Activated T-cell treated with anti-CD3 and anti-CD28 coated beads, Interleukin-2, amount 50 U/mL, for 24 hours (primary cell): Measurements from ENCODE around the gene MKS1.

Experiments used
- DNase-seq: peaks from one replicate; pipeline ENCODE4 v3.0.0-alpha.2; 2020
- H3K27ac Mint-ChIP-seq: 2 replicates; pipeline ENCODE4 v1.8.0; 2020; ENCODE audit warnings: mild to moderate bottlenecking, mixed read lengths
- H3K27me3 Mint-ChIP-seq: 2 replicates; pipeline ENCODE4 v1.8.0; 2020; ENCODE audit warnings: mixed read lengths
- H3K36me3 Mint-ChIP-seq: 2 replicates; pipeline ENCODE4 v1.8.0; 2020; ENCODE audit warnings: low read depth, mixed read lengths
- H3K4me1 Mint-ChIP-seq: 2 replicates; pipeline ENCODE4 v1.8.0; 2020; ENCODE audit warnings: low read depth, mixed read lengths
- H3K4me3 Mint-ChIP-seq: 2 replicates; pipeline ENCODE4 v1.8.0; 2020; ENCODE audit warnings: mild to moderate bottlenecking, moderate library complexity, mixed read lengths
- H3K9me3 Mint-ChIP-seq: 2 replicates; pipeline ENCODE4 v1.8.0; 2020; ENCODE audit warnings: mixed read lengths

Gene MKS1

DNA sequence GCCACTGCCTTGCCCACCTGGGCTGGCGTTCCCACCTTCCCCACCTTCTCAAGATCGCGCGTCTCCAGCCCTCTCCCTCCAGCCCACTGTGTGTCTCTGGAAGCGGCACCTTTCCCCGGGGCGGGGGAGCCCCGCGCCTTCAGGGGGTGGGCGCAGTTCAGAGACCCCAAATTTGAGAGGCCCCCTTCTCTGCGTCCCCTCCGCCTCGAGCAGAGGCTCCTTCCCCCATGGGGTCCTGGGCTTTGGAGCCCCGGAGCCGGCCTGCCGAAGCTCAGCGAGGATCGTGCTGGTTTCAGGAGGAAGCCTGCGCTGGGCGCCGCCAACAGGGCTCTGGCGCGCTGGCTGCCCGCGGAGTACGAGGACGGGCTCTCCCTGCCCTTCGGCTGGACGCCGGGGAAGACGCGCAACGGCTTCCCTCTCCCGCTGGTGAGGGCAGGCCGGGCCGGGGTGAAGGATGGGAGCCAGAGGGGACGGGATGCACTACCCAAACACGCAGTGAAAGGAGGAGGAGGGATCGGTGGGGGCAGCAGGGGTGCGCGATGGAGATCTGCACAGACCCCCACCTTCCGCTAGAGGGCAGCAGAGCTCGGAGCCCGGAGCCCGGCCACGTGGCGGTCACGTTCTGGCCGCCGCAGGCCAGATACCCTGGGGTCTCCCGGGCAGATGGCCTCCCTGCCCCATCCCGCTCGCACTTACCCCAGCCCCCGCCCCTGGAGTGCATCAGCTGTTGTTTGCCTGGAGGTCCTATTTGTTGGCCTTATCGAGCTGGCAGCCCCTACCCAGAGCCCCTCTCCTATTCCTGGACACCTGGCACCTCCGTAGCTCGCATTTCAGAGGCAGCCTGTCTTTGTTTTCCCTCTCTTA, 30.4 kb upstream of the MKS1 start:
- DNase-seq: peak; percentile 91
- peak overlapping the region; percentile 74 for H3K4me3 Mint-ChIP-seq
- H3K27me3 Mint-ChIP-seq: peaks cover 47% of the 10 kb centered on the region
- no peaks in the 10 kb centered on the region for H3K9me3 Mint-ChIP-seq
- peak overlapping the region; percentile 42 for H3K27ac Mint-ChIP-seq
- no peaks in the 10 kb centered on the region for H3K36me3 Mint-ChIP-seq
- H3K4me1 Mint-ChIP-seq: peaks cover 11% of the 10 kb centered on the region

GRCh38 chr17:58248955-58249269, 29.9 kb upstream of the MKS1 start:
- peaks cover 11% of the 10 kb centered on the region for H3K4me1 Mint-ChIP-seq
- no peaks in the 10 kb centered on the region for H3K36me3 Mint-ChIP-seq
- H3K27me3 Mint-ChIP-seq: peaks cover 50% of the 10 kb centered on the region
- DNase-seq: no peak
- H3K4me3 Mint-ChIP-seq: peak overlapping the region; percentile 74
- H3K9me3 Mint-ChIP-seq: no peaks in the 10 kb centered on the region
- no peak overlapping the region for H3K27ac Mint-ChIP-seq

- Mint-ChIP-seq H3K4me3 (no peak overlapping the region), H3K27me3 (peaks cover 55% of the 10 kb centered on the region), H3K4me1 (peaks cover 11% of the 10 kb centered on the region)
Observed at GRCh38 chr17:58247511-58248363, 28.7 kb upstream of the MKS1 start.

DNA sequence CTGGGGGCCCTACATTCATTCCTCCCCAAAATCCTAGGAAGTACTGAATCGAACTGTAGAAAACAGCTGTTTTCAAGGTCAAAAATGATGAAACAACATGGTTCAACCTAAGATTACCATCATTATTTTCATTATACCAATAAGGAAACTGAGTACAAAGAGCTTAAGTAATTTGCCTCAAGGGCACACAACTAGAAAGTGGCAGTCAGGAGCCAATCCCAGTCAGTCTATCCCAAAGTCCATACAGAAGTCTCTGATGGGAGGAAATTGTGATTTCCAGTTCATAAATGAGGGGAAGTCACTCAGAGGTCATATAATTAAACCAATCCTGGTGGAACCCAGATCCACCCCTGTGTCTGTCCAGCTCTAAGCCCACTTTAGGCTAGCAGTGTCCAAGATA, 27.7 kb upstream of the MKS1 start:
- H3K27ac Mint-ChIP-seq: no peak overlapping the region
- H3K36me3 Mint-ChIP-seq: no peaks in the 10 kb centered on the region
- H3K4me1 Mint-ChIP-seq: peaks cover 19% of the 10 kb centered on the region
- H3K9me3 Mint-ChIP-seq: no peaks in the 10 kb centered on the region
- H3K27me3 Mint-ChIP-seq: peaks cover 57% of the 10 kb centered on the region
- DNase-seq: no peak
- no peak overlapping the region for H3K4me3 Mint-ChIP-seq

More at GRCh38 chr17:58247511-58248363, 28.7 kb upstream of the MKS1 start:
- Mint-ChIP-seq H3K36me3 (no peaks in the 10 kb centered on the region), H3K27ac (no peak overlapping the region), H3K9me3 (no peaks in the 10 kb centered on the region)
- DNase-seq: no peak

GRCh38 chr17:58246104-58246740, 27.2 kb upstream of the MKS1 start:
- H3K4me1 Mint-ChIP-seq: peaks cover 19% of the 10 kb centered on the region
- DNase-seq: no peak
- H3K4me3 Mint-ChIP-seq: no peak overlapping the region
- no peak overlapping the region for H3K27ac Mint-ChIP-seq
- H3K36me3 Mint-ChIP-seq: no peaks in the 10 kb centered on the region
- H3K9me3 Mint-ChIP-seq: no peaks in the 10 kb centered on the region
- H3K27me3 Mint-ChIP-seq: peaks cover 57% of the 10 kb centered on the region

- no peak overlapping the region for H3K27ac Mint-ChIP-seq
- no peak overlapping the region for H3K4me3 Mint-ChIP-seq
- DNase-seq: no peak
- H3K9me3 Mint-ChIP-seq: no peaks in the 10 kb centered on the region
- H3K36me3 Mint-ChIP-seq: no peaks in the 10 kb centered on the region
- H3K4me1 Mint-ChIP-seq: peaks cover 19% of the 10 kb centered on the region
- peaks cover 56% of the 10 kb centered on the region for H3K27me3 Mint-ChIP-seq
Observed at GRCh38 chr17:58245428-58246103, 26.5 kb upstream of the MKS1 start.

- no peaks in the 10 kb centered on the region for H3K36me3 Mint-ChIP-seq
Observed at GRCh38 chr17:58244963-58245362, 25.9 kb upstream of the MKS1 start.

GRCh38 chr17:58242171-58242784, 23.2 kb upstream of the MKS1 start:
- H3K4me1 Mint-ChIP-seq: peaks cover 7% of the 10 kb centered on the region
- no peaks in the 10 kb centered on the region for H3K9me3 Mint-ChIP-seq
- H3K4me3 Mint-ChIP-seq: no peak overlapping the region
- H3K27ac Mint-ChIP-seq: no peak overlapping the region
- no peaks in the 10 kb centered on the region for H3K36me3 Mint-ChIP-seq
- peaks cover 60% of the 10 kb centered on the region for H3K27me3 Mint-ChIP-seq
- DNase-seq: no peak

More at GRCh38 chr17:58244963-58245362, 25.9 kb upstream of the MKS1 start:
- no peaks in the 10 kb centered on the region for H3K9me3 Mint-ChIP-seq
- H3K27ac Mint-ChIP-seq: no peak overlapping the region
- H3K27me3 Mint-ChIP-seq: peaks cover 57% of the 10 kb centered on the region
- H3K4me3 Mint-ChIP-seq: no peak overlapping the region
- DNase-seq: no peak
- H3K4me1 Mint-ChIP-seq: peaks cover 18% of the 10 kb centered on the region

DNA sequence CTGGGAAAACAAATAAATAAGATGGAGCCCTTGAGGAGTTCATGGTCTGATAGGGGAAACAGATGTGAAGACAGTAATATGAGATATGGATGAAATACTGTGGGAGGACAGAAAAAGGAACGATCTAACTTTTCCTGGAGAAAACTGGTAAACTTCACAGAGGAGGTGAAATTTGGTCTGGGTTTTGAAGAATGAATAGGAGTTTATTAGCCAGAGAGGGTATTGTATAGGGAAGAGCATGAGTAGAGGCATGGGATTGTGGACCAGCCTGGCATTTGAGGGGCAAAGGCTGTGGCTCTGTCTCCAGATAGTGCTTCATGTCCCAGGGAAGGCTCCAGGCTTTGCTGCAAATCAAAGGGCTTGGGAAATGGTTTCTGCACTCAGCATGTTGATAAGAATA, 20.9 kb upstream of the MKS1 start:
- DNase-seq: no peak
- Mint-ChIP-seq H3K4me3 (no peak overlapping the region), H3K27ac (no peak overlapping the region), H3K4me1 (peaks cover 7% of the 10 kb centered on the region), H3K36me3 (no peaks in the 10 kb centered on the region), H3K27me3 (peaks cover 69% of the 10 kb centered on the region), H3K9me3 (no peaks in the 10 kb centered on the region)

GRCh38 chr17:58238147-58238634, 19.1 kb upstream of the MKS1 start, which contains the start of gene LPO:
TSS of gene LPO (plus strand) at chr17:58238584. CDS start at chr17:58242980, 4,396 bp downstream.
- Mint-ChIP-seq H3K4me1 (peaks cover 7% of the 10 kb centered on the region), H3K27me3 (peaks cover 66% of the 10 kb centered on the region), H3K9me3 (no peaks in the 10 kb centered on the region), H3K36me3 (no peaks in the 10 kb centered on the region), H3K27ac (no peak within 1 kb of the TSS), H3K4me3 (no peak within 1 kb of the TSS)
- no peak for DNase-seq

DNA sequence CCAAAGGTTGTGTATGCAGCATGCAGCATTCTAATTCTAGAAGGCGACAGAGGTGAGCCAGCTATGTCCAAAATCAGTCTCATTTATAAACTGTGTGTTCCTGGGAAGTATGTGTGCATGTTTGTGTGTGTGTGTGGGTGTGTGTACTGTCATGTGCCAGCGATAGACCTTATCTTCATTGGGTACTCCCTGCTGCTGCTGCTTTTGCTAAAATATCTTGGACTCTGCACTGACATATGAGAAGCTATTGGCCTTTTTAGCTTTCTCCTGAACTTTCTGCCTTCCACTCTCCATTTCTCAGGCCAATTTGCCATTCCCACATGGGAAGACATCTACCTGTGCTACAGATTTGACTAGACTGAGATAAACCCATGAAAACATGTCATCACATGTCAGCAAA, 17.3 kb upstream of the MKS1 start:
- H3K27me3 Mint-ChIP-seq: peaks cover 56% of the 10 kb centered on the region
- H3K4me3 Mint-ChIP-seq: no peak overlapping the region
- no peaks in the 10 kb centered on the region for H3K36me3 Mint-ChIP-seq
- H3K4me1 Mint-ChIP-seq: peaks cover 10% of the 10 kb centered on the region
- no peak for DNase-seq
- H3K27ac Mint-ChIP-seq: no peak overlapping the region
- no peaks in the 10 kb centered on the region for H3K9me3 Mint-ChIP-seq

- Mint-ChIP-seq H3K36me3 (no peaks in the 10 kb centered on the region), H3K4me3 (no peak overlapping the region), H3K4me1 (peaks cover 10% of the 10 kb centered on the region), H3K27me3 (peaks cover 55% of the 10 kb centered on the region), H3K27ac (no peak overlapping the region), H3K9me3 (no peaks in the 10 kb centered on the region)
- DNase-seq: no peak
Observed at GRCh38 chr17:58235821-58236220, 16.8 kb upstream of the MKS1 start.

DNA sequence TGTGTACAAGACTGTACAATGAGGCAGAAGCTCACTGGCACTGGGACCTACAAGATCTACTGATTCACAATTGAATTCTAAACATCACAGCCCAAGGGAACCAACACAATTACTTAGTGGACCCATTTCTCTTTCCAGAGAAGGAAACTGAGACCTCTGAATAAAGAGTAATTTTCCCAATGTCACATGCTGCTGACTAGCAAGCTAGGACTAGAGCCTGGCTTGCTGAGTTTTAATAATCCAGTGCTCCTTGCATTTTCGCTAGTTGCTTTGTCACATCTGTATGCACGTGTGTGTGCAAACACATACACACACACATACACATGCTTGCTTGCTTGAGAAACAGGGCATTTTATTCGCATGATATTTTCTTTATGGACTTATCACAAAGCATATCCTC, 15.5 kb upstream of the MKS1 start:
- Mint-ChIP-seq H3K36me3 (no peaks in the 10 kb centered on the region), H3K27ac (no peak overlapping the region), H3K9me3 (no peaks in the 10 kb centered on the region), H3K4me3 (no peak overlapping the region), H3K4me1 (peaks cover 10% of the 10 kb centered on the region), H3K27me3 (peaks cover 45% of the 10 kb centered on the region)
- no peak for DNase-seq

DNA sequence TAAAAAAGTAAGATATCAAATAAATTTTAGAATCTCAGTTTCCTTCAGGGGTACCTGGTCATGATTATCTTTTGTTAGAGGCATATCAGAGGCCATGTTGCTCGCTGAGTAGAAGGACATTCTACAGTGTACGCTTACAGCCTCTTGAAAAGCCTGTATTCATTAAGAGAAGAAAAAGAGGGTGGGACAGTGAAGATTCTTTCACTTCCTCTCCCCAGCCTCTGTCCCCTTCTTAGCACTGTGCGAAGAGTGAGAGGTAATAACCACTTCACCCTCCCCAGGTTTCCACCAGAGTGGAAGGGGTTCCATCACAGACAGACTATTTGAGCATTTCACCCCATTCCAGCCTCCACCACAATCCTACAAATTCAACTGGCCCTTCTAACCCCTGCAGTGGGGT, 14.5 kb upstream of the MKS1 start:
- DNase-seq: no peak
- no peaks in the 10 kb centered on the region for H3K36me3 Mint-ChIP-seq
- H3K27ac Mint-ChIP-seq: no peak overlapping the region
- H3K4me1 Mint-ChIP-seq: peaks cover 10% of the 10 kb centered on the region
- H3K27me3 Mint-ChIP-seq: peaks cover 42% of the 10 kb centered on the region
- no peaks in the 10 kb centered on the region for H3K9me3 Mint-ChIP-seq
- H3K4me3 Mint-ChIP-seq: no peak overlapping the region
